ENCODE measurements around the gene SNX27. TPM values are rescaled to one million over a fixed set of nuclear protein-coding genes. Genes with fewer than 3 reads are reported as not detected.

Gene SNX27
- total and polyA plus RNA-seq, 3 donors from 2014 or later, result 24.7 to 44.4 (median 42.8) TPM

- Histone ChIP-seq H3K4me3 (no peak overlapping the region), H3K36me3 (ENCODE audit: low read depth, missing control alignments) (no peaks in the 10 kb centered on the region), H3K4me1 (peaks cover 8% of the 10 kb centered on the region), H3K9me3 (no peaks in the 10 kb centered on the region), H3K27me3 (no peaks in the 10 kb centered on the region), H3K27ac (no peak overlapping the region)
- no peak for DNase-seq
- WGBS, 2 donors, result 75 to 77% methylated on average over 3 of the region's 3 CpGs
- TF ChIP-seq POLR2A (IDR thresholded peaks at IDR 0.05), result no peak
- TF ChIP-seq, protein P1, sequence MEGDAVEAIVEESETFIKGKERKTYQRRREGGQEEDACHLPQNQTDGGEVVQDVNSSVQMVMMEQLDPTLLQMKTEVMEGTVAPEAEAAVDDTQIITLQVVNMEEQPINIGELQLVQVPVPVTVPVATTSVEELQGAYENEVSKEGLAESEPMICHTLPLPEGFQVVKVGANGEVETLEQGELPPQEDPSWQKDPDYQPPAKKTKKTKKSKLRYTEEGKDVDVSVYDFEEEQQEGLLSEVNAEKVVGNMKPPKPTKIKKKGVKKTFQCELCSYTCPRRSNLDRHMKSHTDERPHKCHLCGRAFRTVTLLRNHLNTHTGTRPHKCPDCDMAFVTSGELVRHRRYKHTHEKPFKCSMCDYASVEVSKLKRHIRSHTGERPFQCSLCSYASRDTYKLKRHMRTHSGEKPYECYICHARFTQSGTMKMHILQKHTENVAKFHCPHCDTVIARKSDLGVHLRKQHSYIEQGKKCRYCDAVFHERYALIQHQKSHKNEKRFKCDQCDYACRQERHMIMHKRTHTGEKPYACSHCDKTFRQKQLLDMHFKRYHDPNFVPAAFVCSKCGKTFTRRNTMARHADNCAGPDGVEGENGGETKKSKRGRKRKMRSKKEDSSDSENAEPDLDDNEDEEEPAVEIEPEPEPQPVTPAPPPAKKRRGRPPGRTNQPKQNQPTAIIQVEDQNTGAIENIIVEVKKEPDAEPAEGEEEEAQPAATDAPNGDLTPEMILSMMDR (IDR thresholded peaks at IDR 0.05), result no peak
- intact Hi-C loops (cut with DNase I; ENCODE audit: low total_unique reads), result no loop called here
Observed at GRCh38 chr1:151568626-151569088, 43.2 kb upstream of the SNX27 start.

GRCh38 chr1:151570819-151571218 is 41.0 kb upstream of the SNX27 start:
- Histone ChIP-seq H3K9me3 (no peaks in the 10 kb centered on the region), H3K27ac (no peak overlapping the region), H3K4me1 (peaks cover 7% of the 10 kb centered on the region), H3K4me3 (no peak overlapping the region), H3K27me3 (no peaks in the 10 kb centered on the region), H3K36me3 (ENCODE audit: low read depth, missing control alignments) (no peaks in the 10 kb centered on the region)
- no peak for TF ChIP-seq POLR2A (IDR thresholded peaks at IDR 0.05)
- TF ChIP-seq, protein P1 (IDR thresholded peaks at IDR 0.05), result no peak
- DNase-seq, result no peak
- 75 to 85% methylated on average over 1 of the region's 1 CpG for WGBS, 2 donors
- intact Hi-C loops (cut with DNase I; ENCODE audit: low total_unique reads), result no loop called here

GRCh38 chr1:151574575-151575529 is 37.0 kb upstream of the SNX27 start:
- DNase-seq, result no peak
- intact Hi-C loops (cut with DNase I; ENCODE audit: low total_unique reads), result no loop called here
- Histone ChIP-seq H3K9me3 (no peaks in the 10 kb centered on the region), H3K36me3 (ENCODE audit: low read depth, missing control alignments) (no peaks in the 10 kb centered on the region), H3K4me1 (no peaks in the 10 kb centered on the region), H3K27ac (no peak overlapping the region), H3K4me3 (no peak overlapping the region), H3K27me3 (no peaks in the 10 kb centered on the region)
- WGBS, 2 donors, result 83 to 95% methylated on average over 12 of the region's 12 CpGs
- TF ChIP-seq, protein P1 (IDR thresholded peaks at IDR 0.05), result no peak
- TF ChIP-seq POLR2A (IDR thresholded peaks at IDR 0.05), result no peak

GRCh38 chr1:151577173-151577572 is 34.7 kb upstream of the SNX27 start:
- no peaks in the 10 kb centered on the region for H3K36me3 ChIP-seq (ENCODE audit: low read depth, missing control alignments)
- intact Hi-C loops (cut with DNase I; ENCODE audit: low total_unique reads), result no loop called here
- no peak for TF ChIP-seq POLR2A (IDR thresholded peaks at IDR 0.05)
- TF ChIP-seq, protein P1 (IDR thresholded peaks at IDR 0.05), result no peak

More at GRCh38 chr1:151577173-151577572, 34.7 kb upstream of the SNX27 start:
- Histone ChIP-seq H3K9me3 (no peaks in the 10 kb centered on the region), H3K27ac (no peak overlapping the region), H3K4me3 (no peak overlapping the region), H3K27me3 (no peaks in the 10 kb centered on the region), H3K4me1 (no peaks in the 10 kb centered on the region)
- WGBS, 2 donors, result 91 to 95% methylated on average over 2 of the region's 2 CpGs
- DNase-seq, result no peak

All from testis (tissue), 3 donors.